Thymus (tissue), 11 donors: ENCODE data around the gene COL5A1. TPM values are rescaled to one million over a fixed set of nuclear protein-coding genes. Genes with fewer than 3 reads are reported as not detected.

Experiments
- DNase-seq, 9 donors: peaks; one replicate each; pipeline ENCODE4 v3.0.0-alpha.2; 2013; ENCODE audit warnings: low spot score in 9 of 9, low read depth in 6 of 9, missing footprints in 1 of 9
- H3K27ac ChIP-seq, 2 donors: one replicate each; pipeline ENCODE4 v1.5.1; 2013; ENCODE audit warnings: control low read depth in 1 of 2, low read depth in 1 of 2, low read length in 1 of 2, mild to moderate bottlenecking in 1 of 2, moderate library complexity in 1 of 2
- H3K27me3 ChIP-seq, 2 donors: one replicate each; pipeline ENCODE4 v1.5.1; 2013; ENCODE audit warnings: low read length in 1 of 2; ENCODE audit not compliant: control insufficient read depth in 2 of 2, insufficient read depth in 1 of 2
- H3K36me3 ChIP-seq, 2 donors: one replicate each; pipeline ENCODE4 v1.5.1; 2013; ENCODE audit warnings: low read length in 1 of 2, mild to moderate bottlenecking in 1 of 2, moderate library complexity in 1 of 2; ENCODE audit not compliant: control insufficient read depth in 2 of 2, insufficient read depth in 2 of 2
- H3K4me1 ChIP-seq, 2 donors: one replicate each; pipeline ENCODE4 v1.5.1; 2013; ENCODE audit warnings: low read length in 2 of 2; ENCODE audit not compliant: control insufficient read depth in 2 of 2, insufficient read depth in 2 of 2
- H3K4me3 ChIP-seq, 2 donors: one replicate each; pipeline ENCODE4 v1.5.1; 2013; ENCODE audit warnings: low read length in 2 of 2, control low read depth in 1 of 2, mild to moderate bottlenecking in 1 of 2
- H3K9me3 ChIP-seq, 2 donors: one replicate each; pipeline ENCODE4 v1.5.1; 2013; ENCODE audit warnings: low read length in 1 of 2, mild to moderate bottlenecking in 1 of 2; ENCODE audit not compliant: control insufficient read depth in 2 of 2, insufficient read depth in 1 of 2
- WGBS: extraction: QIAGEN DNeasy Blood & Tissue Kit; methylation state at CpG from one replicate; pipeline ENCODE4 v1.1.7; 2013; 5-methylcytosine and 5-hydroxymethylcytosine counted together
- polyA plus RNA-seq: library from polyadenylated mRNA; stranded (reverse); fragments of 200-250 nt; gene quantifications from one replicate; pipeline ENCODE4 v1.2.3, GENCODE V29; 2013
- total RNA-seq: library from RNA; stranded (reverse); fragments of 120-200 nt; gene quantifications from one replicate; pipeline ENCODE4 v1.2.4, GENCODE V29; 2013
- donor health status: healthy.

The COL5A1 gene
- total and polyA plus RNA-seq, 2 donors, result 3.2 to 7.6 TPM

GRCh38 chr9:134868751-134869553, 227.3 kb downstream of the COL5A1 start:
- DNase-seq, result no peak
- H3K4me3 ChIP-seq, result no peak overlapping the region
- WGBS, result 93% methylated on average over 25 of the region's 25 CpGs
- H3K9me3 ChIP-seq, result no peaks in the 10 kb centered on the region
- no peaks in the 10 kb centered on the region for H3K36me3 ChIP-seq
- no peaks in the 10 kb centered on the region for H3K27me3 ChIP-seq
- H3K27ac ChIP-seq, result no peak overlapping the region
- no peaks in the 10 kb centered on the region for H3K4me1 ChIP-seq

DNA sequence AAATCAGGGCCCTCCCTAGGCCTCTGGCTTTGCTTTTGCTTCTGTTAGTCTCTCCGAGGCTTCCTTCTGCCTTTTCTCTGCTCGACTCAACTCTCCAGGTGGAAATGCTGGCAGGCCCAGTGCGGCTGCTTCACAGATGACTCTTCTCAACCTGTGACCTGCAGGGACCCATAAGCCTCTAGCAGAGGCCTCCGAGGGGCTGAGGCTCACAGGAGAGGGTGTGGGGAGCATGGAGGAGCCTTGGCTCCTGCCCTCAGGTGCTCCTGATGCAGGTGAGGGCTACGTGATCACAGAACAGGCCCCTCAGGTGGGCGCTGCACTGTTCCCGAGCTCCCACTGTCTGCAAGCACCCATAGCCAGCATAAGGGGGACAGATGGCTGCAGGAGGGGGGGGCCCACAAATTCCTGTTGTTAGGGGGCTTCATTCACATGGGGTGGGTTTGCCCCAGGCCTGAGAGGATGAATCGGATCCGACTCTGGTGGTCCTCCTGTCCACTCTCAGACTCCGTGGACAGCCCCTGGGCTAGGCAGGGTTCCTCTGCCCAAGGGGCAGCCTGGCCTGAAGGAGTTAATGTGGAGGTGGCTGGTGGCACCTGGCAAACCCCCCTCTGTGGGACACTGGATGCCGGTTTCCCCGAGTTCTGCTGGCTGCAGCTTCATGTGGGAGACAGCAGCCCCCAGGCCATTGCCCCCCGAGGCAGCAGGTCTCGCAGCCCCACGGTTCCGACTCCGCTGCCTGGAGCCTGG, 228.1 kb downstream of the COL5A1 start:
- WGBS, result 95% methylated on average over 17 of the region's 17 CpGs
- H3K36me3 ChIP-seq, result no peaks in the 10 kb centered on the region
- no peaks in the 10 kb centered on the region for H3K27me3 ChIP-seq
- no peak overlapping the region for H3K4me3 ChIP-seq
- H3K27ac ChIP-seq, result no peak overlapping the region
- no peaks in the 10 kb centered on the region for H3K9me3 ChIP-seq
- H3K4me1 ChIP-seq, result no peaks in the 10 kb centered on the region
- no peak for DNase-seq

DNA sequence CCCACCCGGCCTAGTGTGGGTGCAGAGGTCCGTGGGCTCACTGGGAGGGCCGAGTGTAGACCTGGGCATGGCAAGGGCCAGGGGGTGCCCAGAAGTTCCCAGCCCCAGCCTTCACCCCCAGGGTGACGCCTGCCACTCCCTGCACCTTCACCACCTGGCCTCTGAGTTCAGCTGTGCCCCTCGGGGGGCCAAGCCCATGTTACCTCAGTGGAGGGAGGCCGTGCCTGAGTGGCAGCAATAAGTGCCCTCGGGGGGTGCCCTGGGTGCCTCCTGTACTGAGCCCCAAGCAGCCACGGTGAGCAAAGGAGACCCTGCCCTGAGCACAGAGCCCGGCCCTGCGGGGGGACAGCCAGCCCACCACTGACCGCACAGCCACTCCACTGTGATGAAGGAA, 228.7 kb downstream of the COL5A1 start:
- DNase-seq, result no peak
- H3K4me3 ChIP-seq, result no peak overlapping the region
- H3K36me3 ChIP-seq, result no peaks in the 10 kb centered on the region
- H3K9me3 ChIP-seq, result no peaks in the 10 kb centered on the region
- H3K27ac ChIP-seq, result no peak overlapping the region
- no peaks in the 10 kb centered on the region for H3K4me1 ChIP-seq
- 94% methylated on average over 11 of the region's 11 CpGs for WGBS
- H3K27me3 ChIP-seq, result no peaks in the 10 kb centered on the region

DNA sequence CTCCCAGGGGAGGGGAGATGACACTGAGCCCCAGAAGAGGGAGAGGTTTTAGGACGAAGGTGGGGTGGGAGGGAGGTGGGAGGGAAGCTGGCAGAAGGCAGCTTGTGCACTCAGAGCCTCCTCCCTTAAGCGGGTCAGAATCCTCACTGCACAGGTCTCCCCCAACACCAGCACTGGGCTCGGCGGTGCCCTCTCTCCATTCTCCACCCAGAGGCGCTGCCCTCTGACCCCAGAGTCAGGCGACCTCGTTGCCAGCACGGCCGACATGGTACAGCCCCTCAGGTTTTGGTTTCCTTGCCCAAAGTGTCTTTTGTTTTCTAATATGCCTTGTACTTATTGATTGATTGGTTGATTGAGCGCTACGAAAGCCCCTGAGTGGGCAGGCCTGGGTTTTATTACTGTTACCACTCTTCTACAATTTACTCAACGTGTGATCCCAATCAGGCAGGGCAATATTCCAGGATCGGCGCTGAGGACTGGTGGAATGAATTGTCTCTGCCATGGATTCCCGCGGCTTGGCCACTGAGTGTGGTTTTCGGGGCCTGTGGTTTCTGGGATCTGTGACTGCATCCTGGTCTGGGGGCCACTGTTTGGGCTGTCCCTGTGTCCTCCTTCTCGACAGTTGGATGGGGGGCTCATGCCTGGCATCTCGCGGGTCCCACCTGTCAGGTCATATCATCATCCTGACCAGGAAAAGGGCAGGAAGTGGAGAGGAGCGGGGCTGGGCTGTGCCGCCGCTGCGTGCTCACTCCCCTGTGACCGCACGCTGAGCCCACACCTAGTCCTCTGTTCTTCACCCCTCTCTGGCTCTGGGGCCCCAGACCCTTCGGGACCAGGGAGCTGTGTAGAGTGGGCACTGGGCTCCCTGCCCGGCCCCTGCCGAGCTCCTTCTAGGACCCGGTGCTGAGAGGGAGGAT, 229.4 kb downstream of the COL5A1 start:
- Histone ChIP-seq H3K9me3 (no peaks in the 10 kb centered on the region), H3K36me3 (no peaks in the 10 kb centered on the region), H3K4me3 (no peak overlapping the region), H3K27ac (no peak overlapping the region), H3K27me3 (no peaks in the 10 kb centered on the region), H3K4me1 (no peaks in the 10 kb centered on the region)
- DNase-seq, result no peak
- 90% methylated on average over 30 of the region's 30 CpGs for WGBS

GRCh38 chr9:134871697-134872340, 230.2 kb downstream of the COL5A1 start:
- Histone ChIP-seq H3K4me3 (no peak overlapping the region), H3K27me3 (no peaks in the 10 kb centered on the region), H3K4me1 (no peaks in the 10 kb centered on the region), H3K27ac (no peak overlapping the region), H3K9me3 (no peaks in the 10 kb centered on the region), H3K36me3 (no peaks in the 10 kb centered on the region)
- no peak for DNase-seq
- WGBS, result 86% methylated on average over 16 of the region's 16 CpGs

GRCh38 chr9:134872482-134873231, 231.1 kb downstream of the COL5A1 start:
- WGBS, result 91% methylated on average over 24 of the region's 24 CpGs
- H3K27ac ChIP-seq, result no peak overlapping the region

GRCh38 chr9:134875371-134875770, 233.8 kb downstream of the COL5A1 start:
- Histone ChIP-seq H3K4me1 (no peaks in the 10 kb centered on the region), H3K9me3 (no peaks in the 10 kb centered on the region), H3K27me3 (no peaks in the 10 kb centered on the region), H3K36me3 (no peaks in the 10 kb centered on the region), H3K4me3 (no peak overlapping the region), H3K27ac (no peak overlapping the region)
- no peak for DNase-seq
- WGBS, result 82% methylated on average over 1 of the region's 1 CpG

More at GRCh38 chr9:134872482-134873231, 231.1 kb downstream of the COL5A1 start:
- H3K4me3 ChIP-seq, result no peak overlapping the region
- no peaks in the 10 kb centered on the region for H3K27me3 ChIP-seq
- no peaks in the 10 kb centered on the region for H3K9me3 ChIP-seq
- no peak for DNase-seq
- no peaks in the 10 kb centered on the region for H3K36me3 ChIP-seq
- H3K4me1 ChIP-seq, result no peaks in the 10 kb centered on the region

GRCh38 chr9:134877541-134877940, 235.9 kb downstream of the COL5A1 start:
- 96% methylated on average over 4 of the region's 4 CpGs for WGBS

More at GRCh38 chr9:134877541-134877940, 235.9 kb downstream of the COL5A1 start:
- DNase-seq, result no peak
- H3K9me3 ChIP-seq, result no peaks in the 10 kb centered on the region
- no peaks in the 10 kb centered on the region for H3K36me3 ChIP-seq
- no peak overlapping the region for H3K4me3 ChIP-seq
- no peak overlapping the region for H3K27ac ChIP-seq
- no peaks in the 10 kb centered on the region for H3K4me1 ChIP-seq
- no peaks in the 10 kb centered on the region for H3K27me3 ChIP-seq
